Stimulated activated CD4-positive, alpha-beta T cell treated with anti-CD3 and anti-CD28 coated beads, TNF-alpha, amount 100 ng/mL, for 24 hours (primary cell): Measurements from ENCODE around the gene FAM20C.

Experiments used
- DNase-seq, 3 experiments: peaks; one replicate each; pipeline ENCODE4 v3.0.0-alpha.2; 2020; ENCODE audit warnings: low read depth in 3 of 3

FAM20C gene

DNA sequence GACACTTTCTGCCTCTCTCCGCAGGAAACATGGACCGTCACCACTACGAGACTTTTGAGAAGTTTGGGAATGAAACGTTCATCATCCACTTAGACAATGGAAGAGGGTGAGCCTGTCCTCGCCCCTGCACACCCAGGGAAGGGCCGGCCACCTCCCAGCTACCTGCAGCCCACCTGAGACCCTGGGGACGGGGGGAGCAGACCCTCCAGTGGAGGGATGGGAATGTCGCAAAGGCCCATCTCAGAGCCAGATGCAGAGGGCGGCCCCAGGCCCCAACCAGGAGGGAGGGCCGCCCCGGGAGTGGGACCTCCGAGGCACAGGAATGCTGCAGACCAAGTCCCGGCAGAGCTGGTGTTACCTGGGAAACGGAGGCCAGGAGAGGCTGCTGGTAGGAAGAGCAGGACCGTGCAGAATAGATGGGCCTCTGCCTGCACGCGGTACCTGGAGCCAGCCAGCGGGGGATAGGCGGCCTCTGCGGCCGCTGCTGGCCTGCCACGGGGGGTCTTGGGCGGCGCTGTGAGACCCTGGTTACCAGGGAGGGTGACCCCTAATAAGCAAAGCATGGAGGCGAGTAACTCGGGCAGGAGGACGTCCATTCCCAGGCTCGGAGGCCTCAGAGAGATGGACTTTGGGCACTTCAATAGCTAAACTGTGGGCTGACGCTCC is 64.7 kb downstream of the FAM20C start:
- no peak for DNase-seq

DNA sequence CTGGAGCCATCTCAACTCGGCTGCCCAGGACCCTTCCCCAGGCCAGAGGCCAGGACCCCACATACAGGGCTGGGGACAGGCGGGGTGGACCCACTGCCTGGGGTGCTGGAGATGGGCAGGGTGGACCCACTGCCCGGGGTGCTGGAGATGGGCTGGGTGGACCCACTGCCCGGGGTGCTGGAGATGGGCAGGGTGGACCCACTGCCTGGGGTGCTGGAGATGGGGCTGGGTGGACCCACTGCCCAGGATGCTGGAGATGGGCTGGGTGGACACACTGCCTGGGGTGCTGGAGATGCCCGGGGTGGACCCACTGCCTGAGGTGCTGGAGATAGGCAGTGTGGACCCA is 65.2 kb downstream of the FAM20C start:
- DNase-seq, result no peak

DNA sequence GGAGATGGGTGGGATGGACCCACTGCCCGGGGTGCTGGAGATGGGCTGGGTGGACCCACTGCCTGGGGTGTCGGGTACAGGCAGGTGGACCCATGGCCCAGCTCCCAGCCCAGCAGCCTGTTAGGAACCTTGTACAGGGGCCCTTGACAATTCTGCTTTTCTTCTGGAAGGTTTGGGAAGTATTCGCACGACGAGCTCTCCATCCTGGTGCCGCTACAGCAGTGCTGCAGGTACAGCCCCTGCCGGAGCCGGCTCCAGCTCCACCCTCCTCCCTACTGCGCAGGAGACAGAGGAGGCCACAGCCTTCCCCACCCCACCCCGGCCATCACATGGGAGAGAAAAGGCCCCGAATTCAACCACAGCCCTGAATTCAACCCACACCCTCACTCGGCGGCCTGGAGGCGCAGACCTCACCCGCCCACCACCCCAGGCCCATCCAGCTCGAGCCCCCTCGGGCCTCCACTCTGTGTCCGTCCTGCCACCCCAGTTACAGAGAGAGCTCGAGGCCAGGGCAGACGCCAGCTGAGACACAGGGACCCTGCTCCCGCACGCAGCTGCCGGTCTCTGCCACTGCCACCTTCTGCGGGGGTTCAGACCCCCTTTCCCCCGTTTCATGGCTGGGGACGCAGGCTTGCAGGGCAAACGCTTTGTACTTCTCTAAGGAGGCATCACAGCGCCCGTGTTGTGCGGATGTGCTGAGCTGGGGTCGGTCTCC is 66.3 kb downstream of the FAM20C start:
- no peak for DNase-seq

DNA sequence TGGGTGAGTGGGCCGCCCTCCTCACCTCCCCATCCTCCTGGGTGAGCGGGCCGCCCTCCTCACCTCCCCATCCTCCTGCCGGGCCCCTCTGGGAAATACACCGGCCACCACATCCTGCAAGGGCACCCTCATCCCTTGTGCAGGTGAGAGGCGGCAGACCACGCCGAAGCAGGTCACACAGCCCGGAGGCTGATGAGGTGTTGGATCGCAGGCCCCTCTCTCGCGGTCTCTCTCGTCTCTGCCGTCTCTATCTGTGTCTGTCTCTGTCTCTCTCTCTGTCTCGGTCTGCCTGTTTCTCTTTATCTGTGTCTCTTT is 66.8 kb downstream of the FAM20C start:
- no peak for DNase-seq

DNA sequence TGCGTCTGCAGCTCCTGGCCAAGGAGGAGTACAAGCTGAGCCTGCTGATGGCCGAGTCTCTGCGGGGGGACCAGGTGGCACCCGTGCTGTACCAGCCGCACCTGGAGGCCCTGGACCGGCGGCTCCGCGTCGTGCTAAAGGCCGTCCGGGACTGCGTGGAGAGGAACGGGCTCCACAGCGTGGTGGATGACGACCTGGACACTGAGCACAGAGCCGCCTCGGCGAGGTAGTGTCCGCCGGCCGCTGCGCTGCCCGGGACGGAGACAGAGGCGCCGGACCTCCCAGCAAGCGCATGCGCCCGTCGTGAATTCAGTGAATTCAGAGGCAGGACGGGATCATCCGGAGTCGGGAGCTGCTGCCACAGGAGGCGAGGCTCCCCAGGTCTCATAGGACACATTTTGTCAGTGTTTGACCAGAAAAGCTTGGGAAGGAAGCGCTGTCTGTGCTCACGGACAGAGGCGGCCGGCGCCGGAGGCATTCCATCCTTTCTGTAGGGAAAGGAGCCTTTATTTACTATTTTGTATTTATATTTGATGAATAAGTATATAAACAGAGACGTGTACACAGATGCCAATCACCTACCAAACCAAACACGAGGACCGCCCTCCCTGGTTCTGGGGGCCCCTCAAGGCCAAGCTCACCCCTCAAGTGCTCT is 67.5 kb downstream of the FAM20C start:
- no peak for DNase-seq

DNA sequence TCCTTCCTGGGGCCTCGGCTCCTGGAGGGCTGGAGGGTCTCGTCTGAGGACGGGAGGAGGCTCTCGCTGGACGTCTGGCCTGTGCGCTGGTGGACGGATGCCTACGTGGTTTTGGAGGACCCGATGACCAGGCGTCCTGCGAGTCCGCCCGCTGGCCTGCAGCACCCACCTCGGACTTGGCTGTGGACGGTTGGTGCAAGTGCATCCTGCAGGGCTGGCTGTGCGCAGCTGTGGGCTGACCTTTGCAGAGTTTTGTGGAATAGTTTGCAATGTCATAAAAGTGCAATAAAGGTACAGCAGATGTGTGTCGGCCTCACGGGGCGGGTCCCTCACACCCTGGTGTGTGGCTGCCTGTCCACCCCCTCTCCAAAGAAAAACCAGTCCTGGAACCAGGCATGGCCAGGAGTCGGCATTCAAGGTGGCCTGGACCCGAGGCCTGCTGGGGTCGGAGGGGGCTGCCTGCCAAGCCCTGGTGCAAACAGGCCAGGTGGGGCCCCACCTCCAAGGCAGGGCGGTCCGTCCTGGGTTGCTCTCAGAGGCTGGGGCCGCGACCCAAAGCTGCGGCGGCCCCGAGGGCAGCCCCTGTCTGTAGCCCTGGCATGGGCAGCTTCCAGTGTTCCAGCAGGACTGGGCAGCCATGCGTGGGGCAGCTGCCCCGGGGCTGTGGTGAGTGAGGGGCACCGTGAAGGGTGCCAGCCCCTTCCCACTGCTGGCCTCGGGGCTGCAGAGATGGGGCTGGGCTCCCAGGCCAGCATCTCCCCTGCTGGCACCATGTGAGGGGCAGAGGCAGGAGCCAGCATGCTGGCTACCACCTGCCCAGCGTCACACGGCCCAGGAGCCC is 68.3 kb downstream of the FAM20C start:
- DNase-seq, result no peak

DNA sequence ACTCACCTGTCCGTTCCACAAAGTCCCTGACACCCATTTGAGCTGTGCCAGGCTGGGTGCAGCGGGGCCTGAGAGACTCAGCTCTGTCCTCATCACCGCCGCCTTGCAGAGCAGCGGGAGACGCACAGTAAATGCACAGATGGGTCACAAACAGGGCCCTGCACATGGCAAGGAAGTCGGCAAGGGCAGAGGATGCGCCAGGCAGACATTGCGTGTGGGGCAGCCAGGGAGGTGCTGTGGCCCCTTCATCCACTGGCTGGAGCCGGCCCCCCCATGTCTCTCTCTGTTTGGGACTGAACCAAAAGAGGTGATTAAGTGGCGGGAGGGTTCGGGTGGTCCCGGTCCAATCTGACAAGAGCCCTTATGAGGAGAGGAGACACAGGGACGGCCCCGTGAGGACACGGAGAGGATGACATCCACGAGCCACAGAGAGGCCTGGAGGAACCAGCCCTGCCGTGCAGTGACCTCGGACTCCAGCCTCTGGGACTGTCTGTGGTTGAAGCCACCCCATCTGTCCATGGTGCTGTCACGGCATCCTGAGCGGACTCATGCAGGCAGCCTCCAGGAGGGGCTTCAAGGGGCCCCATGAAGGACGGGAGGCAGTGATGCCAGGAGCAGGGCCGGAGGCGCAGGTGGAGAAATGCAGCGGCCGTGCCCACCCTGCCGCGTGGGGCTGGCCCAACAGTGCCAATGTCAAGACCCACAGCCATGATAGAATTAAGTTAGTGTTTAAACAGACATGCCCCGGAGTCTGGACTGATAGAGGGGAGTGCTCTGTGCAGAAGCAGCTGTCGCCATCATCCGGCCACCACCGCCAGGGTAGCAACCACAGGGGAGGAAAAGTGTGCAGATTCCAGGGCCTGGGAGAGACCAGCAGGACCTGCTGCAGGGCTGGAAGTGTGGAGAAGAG is 69.2 kb downstream of the FAM20C start:
- DNase-seq, result no peak

DNA sequence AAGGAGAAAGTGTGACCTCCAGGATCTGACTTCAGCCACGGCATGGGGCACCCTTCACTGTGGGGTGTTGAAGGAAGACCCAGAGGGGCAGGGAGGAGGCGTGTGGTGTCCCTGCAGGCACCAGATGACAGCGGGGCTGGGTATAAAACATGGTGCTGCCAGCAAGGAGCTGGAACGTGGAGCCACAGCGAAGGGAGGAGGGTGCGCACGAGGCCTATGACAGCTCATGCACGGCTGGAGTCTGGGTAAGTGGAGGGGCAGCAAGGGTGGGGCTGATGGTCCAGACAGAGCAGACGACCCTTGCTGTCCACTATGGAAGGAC is 69.8 kb downstream of the FAM20C start:
- no peak for DNase-seq

DNA sequence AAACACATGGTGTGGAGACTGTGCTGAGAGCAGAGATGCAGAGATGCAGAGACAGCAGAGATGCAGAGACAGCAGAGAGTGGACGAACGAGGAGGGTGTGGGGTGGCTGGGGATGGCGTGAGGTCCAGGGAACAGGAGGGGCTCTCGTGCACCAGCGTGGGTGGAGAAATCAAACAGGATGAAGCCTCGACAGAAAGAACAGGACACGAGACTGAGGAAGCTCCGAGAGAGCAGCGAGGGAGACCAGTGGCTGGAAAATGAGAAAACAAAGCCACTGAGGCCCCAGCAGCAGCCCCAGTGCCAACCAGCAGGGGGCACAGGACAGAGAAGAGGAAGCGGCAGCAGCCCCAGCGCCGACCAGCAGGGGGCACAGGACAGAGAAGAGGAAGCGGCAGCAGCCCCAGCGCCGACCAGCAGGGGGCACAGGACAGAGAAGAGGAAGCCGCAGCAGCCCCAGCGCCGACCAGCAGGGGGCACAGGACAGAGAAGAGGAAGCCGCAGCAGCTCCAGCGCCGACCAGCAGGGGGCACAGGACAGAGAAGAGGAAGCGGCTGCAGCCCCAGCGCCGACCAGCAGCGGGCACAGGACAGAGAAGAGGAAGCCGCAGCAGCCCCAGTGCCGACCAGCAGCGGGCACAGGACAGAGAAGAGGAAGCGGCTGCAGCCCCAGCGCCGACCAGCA is 70.4 kb downstream of the FAM20C start:
- DNase-seq, result peak; percentile 37 to 81 (median 52)

DNA sequence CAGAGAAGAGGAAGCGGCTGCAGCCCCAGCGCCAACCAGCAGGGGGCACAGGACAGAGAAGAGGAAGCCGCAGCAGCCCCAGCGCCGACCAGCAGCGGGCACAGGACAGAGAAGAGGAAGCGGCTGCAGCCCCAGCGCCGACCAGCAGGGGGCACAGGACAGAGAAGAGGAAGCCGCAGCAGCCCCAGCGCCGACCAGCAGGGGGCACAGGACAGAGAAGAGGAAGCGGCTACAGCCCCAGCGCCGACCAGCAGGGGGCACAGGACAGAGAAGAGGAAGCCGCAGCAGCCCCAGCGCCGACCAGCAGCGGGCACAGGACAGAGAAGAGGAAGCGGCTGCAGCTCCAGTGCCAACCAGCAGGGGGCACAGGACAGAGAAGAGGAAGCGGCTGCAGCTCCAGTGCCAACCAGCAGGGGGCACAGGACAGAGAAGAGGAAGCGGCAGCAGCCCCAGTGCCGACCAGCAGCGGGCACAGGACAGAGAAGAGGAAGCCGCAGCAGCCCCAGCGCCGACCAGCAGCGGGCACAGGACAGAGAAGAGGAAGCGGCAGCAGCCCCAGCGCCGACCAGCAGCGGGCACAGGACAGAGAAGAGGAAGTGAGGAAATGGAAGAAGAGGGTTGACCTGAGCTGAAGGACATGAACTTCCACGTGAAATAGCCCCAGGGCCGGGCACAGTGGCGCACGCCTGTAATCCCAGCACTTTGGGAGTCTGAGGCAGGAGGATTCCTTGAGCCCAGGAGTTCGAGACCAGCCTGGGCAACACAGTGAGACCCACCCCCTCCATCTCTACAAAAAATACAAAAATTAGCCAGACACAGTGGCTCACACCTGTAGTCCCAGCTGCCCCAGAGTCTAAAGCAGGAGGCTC is 71.3 kb downstream of the FAM20C start:
- peak in 2 of 3 experiments; percentile 28 to 63 for DNase-seq

DNA sequence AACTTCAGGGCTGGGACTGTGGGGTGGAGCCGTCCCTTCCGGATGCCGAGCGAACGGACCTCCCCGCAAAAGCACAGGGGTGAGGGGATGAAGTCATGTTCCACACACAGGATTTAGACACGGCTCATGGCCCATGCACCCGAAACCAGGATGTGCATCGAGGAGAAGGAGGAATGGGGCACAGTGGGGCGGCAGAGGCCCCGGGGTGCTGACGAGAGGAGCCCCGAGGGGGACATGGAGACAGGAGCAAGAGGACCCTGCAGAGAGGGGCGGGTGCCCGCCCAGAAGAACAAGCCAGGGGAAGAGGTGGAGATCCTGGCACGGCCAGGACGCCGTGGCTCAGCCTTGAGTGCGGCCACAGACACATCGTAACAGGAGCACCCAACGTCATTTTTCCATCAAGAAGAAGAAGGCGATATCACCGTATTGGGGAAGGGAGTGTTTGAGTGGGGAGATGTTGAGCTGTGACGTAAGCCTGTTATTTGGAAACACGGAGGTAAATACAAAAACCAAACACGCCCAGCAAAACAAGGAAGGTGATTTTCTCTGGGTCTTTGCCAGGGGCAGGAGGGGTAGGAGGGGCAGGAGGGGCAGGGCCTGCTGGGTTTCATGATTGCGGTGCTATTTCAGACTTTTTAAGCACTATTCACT is 72.3 kb downstream of the FAM20C start:
- no peak for DNase-seq

DNA sequence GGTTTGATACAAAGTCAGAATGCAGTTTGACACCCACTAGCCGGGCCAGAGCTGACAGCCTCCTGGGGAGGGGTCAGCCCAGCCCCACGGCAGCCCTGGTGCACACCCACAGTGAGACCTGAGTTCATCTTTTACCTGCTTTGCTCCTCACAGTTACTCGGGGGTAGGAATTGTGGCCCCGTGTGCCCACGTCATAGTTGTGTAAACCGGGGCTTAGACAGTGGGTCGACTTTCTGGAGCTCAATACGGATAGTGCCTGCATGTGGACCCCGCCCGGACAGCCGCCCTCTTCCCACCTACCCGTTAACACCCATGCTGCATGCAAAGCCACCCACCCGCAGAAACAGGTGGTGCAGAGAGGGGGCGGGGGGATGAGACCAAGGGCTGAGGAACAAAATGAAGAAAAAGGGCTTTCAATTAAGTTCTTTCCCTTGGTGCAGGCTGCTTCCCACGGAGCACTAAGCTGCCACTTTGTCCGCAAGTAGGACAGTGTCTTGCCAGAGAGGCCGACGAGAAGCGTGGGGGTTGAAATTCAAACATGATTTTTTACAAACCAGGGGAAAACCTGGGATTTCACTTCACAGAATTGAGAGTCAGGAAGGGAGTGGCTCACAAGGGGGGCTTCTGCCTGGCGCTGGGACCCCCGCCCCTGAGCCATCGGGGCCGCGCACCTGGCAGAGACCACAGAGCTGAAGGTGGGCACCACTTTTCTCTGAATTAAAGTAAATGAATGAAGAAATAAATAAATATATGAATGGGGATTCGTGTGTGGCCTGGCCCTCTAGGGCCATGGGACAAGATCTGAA is 73.0 kb downstream of the FAM20C start:
- DNase-seq, result no peak

DNA sequence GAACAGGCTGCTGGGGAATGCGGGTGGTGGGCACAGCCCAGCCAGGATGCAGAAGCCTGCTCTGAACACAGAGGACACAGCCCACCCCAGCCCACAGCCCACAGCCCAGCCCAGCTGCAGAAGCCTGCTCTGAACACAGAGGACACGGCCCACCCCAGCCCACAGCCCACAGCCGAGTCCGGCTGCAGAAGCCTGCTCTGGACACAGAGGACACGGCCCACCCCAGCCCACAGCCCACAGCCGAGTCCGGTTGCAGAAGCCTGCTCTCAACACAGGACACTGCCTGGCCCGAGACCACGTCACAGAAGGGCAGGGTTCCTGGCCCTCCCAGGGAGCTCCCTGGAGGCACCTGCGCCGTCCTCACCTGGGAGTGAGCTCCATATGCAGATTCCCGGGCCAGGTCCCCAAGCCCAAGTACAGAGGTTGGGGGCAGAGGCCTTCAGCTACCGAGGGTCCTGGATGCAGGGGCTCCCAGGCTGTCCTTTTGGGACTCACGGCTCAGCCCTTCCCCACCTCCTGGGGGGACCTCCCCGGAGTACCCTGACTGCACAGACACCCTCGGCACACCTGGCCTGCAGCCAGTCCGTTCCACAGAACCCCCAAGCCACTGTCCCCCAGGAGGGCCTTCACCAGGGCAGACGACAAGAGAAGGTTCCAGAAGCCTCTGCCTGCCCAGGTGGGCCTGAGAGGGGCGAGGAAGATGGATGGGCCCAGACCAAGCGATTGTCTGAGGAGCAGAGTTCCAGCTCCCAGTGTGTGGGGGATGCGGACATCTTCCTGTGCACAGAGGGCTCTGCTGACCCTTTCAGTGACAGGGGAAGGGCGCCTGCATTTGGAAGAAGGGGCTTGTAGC is 73.9 kb downstream of the FAM20C start:
- DNase-seq, result no peak

DNA sequence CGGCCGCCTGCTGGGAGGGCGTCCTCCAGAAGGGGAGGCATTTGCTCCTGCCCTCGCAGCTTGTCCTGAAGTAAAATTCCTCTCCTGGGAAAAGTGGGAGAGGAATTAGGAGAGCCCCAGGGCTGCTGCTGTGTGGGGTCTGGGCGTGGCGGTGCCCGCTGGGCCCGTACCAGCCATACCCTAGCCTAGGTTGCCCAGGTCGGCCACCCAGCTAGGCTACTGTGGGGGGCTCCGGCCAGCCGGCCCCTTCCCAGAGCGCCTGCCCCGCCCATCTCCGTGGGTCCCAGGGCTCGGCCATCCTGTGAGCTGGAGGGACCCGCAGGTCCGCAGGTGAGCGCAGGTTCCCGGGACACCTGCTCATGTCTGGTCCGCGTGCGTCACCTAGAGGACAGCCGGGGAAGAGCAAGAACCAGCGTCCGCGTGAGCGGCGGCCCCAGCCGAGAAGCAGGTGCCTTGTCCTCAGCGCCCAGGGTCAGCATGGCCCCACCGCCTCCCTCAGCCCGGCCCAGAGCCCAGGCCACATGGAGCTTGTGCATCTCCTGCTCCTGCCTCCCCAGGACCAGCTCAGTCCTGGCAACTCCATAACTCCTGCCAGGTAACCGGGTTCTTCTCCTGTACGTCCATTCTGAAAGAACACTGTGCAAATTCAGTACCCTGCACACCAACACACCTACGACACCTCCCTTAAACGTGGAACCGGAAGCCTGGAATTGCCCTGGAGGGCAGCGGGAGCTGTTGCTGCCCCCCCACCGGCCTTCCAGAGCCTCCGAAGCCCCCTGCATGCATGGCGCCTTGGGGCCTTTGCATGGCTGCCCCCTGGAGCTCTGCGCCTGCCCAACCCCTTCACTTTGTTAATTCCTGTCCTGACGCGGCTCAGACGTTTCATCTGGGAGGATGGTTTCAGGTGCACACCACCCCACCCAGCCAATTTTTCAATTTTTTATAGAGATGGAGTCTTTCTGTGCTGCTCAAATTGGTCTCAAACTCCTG is 74.8 kb downstream of the FAM20C start:
- DNase-seq, result no peak

DNA sequence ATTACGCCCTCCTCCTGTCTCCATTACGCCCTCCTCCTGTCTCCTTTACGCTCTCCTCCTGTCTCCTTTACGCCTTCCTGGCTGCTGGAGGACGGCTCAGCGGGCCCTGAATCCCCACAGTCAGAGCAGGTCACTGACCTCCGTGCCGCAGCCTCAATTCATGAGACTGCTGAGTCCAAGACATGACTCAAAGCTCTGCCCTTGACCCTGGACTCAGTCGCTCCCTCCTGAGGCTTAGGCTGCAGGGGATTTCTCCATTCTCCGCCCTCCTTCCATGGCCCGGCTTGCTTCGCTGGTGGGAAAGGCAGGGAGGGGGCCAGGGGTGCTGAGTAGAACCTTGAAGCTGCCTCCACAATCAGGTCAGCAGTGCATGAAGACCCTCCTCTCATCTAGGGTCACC is 76.6 kb downstream of the FAM20C start:
- no peak for DNase-seq

DNA sequence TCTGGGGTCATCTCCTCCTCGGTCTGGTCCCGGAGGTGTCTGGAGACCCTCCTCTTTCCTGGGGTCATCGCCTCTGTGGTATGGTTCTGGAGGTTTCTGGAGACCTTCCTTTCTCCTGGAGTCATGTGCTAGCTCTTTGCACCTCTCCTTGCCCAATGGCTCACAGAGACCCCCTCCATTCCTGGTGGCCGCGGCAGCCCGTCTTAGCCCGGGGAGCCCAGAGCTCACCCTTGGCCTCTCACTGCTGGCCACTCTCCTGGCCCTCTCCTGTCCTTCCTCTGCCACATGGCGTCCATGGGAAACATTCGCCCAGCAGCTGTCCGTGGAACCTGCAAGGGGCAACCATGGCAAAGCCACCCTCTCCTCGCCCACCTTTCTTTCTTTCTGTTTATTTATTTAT is 77.3 kb downstream of the FAM20C start:
- no peak for DNase-seq
